BLaER1 treated with 17β-estradiol and CSF1 and Interleukin-3, amounts not matched to agents 10 nM and 100 nM (cell line): ENCODE data around the gene KIF23.
A peak's percentile ranks its signal among the peaks of the same experiment; 100 is the strongest.

ENCODE experiments used
- H3K27ac ChIP-seq, 11 experiments: shearing (Covaris generic); formaldehyde crosslinking; 2 replicates each; pipeline ENCODE4 v1.8.1; 2022
- H3K27me3 ChIP-seq, 11 experiments: shearing (Covaris generic); formaldehyde crosslinking; 2 replicates each; pipeline ENCODE4 v1.8.1; 2022
- H3K36me3 ChIP-seq, 11 experiments: shearing (Covaris generic); formaldehyde crosslinking; 2 replicates each; pipeline ENCODE4 v1.8.1; 2022
- H3K4me1 ChIP-seq, 10 experiments: shearing (Covaris generic); formaldehyde crosslinking; 2 replicates each; pipeline ENCODE4 v1.8.1; 2022
- H3K4me2 ChIP-seq, 11 experiments: shearing (Covaris generic); formaldehyde crosslinking; 2 replicates each; pipeline ENCODE4 v1.8.1; 2022
- H3K4me3 ChIP-seq, 10 experiments: shearing (Covaris generic); formaldehyde crosslinking; 2 replicates each; pipeline ENCODE4 v1.8.1; 2022
- H3K9ac ChIP-seq, 11 experiments: shearing (Covaris generic); formaldehyde crosslinking; 2 replicates each; pipeline ENCODE4 v1.8.1; 2022
- H3K9me3 ChIP-seq, 11 experiments: shearing (Covaris generic); formaldehyde crosslinking; replicated peaks in 1 of 11; 2 replicates each; pipeline ENCODE4 v1.8.1; 2022
- H4K20me1 ChIP-seq, 11 experiments: shearing (Covaris generic); formaldehyde crosslinking; 2 replicates each; pipeline ENCODE4 v1.8.1; 2022
- Cebpa-rat ChIP-seq, 11 experiments: shearing (Covaris generic); IDR thresholded peaks; 2 replicates each; pipeline ENCODE4 v1.8.1; 2022

Gene KIF23

GRCh38 chr15:69474846-69475455 lies 60.8 kb downstream of the KIF23 start:
- Histone ChIP-seq H3K4me3 (no peak overlapping the region), H4K20me1 (peaks cover 0 to 4% (median 0%) of the 10 kb centered on the region in 11 experiments; a peak in 1 of 22 replicates), H3K36me3 (no peaks in the 10 kb centered on the region), H3K27ac (no peak overlapping the region), H3K27me3 (peaks cover 0 to 5% (median 0%) of the 10 kb centered on the region in 11 experiments; a peak in 1 of 22 replicates), H3K4me2 (peak overlapping the region in 2 of 11 experiments; percentile 38 to 46; a peak in 3 of 22 replicates), H3K9me3 (peaks cover 5 to 9% (median 8%) of the 10 kb centered on the region in 11 experiments; a peak in 21 of 22 replicates), H3K4me1 (peaks cover 0 to 14% (median 2%) of the 10 kb centered on the region in 10 experiments; a peak in 8 of 20 replicates), H3K9ac (no peak overlapping the region)
- no peak for TF ChIP-seq Cebpa-rat (IDR thresholded peaks at IDR 0.05)

- Histone ChIP-seq H4K20me1 (peaks cover 0 to 4% (median 0%) of the 10 kb centered on the region in 11 experiments; a peak in 1 of 22 replicates), H3K4me1 (peaks cover 0 to 14% (median 2%) of the 10 kb centered on the region in 10 experiments; a peak in 8 of 20 replicates), H3K9ac (no peak overlapping the region), H3K36me3 (no peaks in the 10 kb centered on the region), H3K27ac (no peak overlapping the region), H3K27me3 (peaks cover 0 to 5% (median 0%) of the 10 kb centered on the region in 11 experiments; a peak in 1 of 22 replicates), H3K4me2 (no peak overlapping the region), H3K9me3 (peaks cover 10 to 15% (median 13%) of the 10 kb centered on the region in 11 experiments; a peak in 21 of 22 replicates), H3K4me3 (no peak overlapping the region)
- no peak for TF ChIP-seq Cebpa-rat (IDR thresholded peaks at IDR 0.05)
Measured at GRCh38 chr15:69475769-69476358, 61.7 kb downstream of the KIF23 start.

- no peak for TF ChIP-seq Cebpa-rat (IDR thresholded peaks at IDR 0.05)
- H3K9ac ChIP-seq, result no peak overlapping the region
Measured at GRCh38 chr15:69476704-69477473, 62.7 kb downstream of the KIF23 start.

GRCh38 chr15:69478259-69478781 lies 64.2 kb downstream of the KIF23 start:
- Histone ChIP-seq H3K4me2 (peak overlapping the region in 1 of 11 experiments; percentile 8; a peak in 1 of 22 replicates), H3K9ac (no peak overlapping the region)
- no peak for TF ChIP-seq Cebpa-rat (IDR thresholded peaks at IDR 0.05)

More at GRCh38 chr15:69476704-69477473, 62.7 kb downstream of the KIF23 start:
- H3K27ac ChIP-seq, result no peak overlapping the region
- H3K27me3 ChIP-seq, result peaks cover 0 to 5% (median 0%) of the 10 kb centered on the region in 11 experiments; a peak in 1 of 22 replicates
- peaks cover 0 to 3% (median 0%) of the 10 kb centered on the region in 11 experiments; a peak in 1 of 22 replicates for H4K20me1 ChIP-seq
- H3K4me1 ChIP-seq, result peaks cover 0 to 14% (median 2%) of the 10 kb centered on the region in 10 experiments; a peak in 8 of 20 replicates
- peaks cover 10 to 15% (median 13%) of the 10 kb centered on the region in 11 experiments; a peak in 21 of 22 replicates for H3K9me3 ChIP-seq
- H3K4me3 ChIP-seq, result no peak overlapping the region
- H3K36me3 ChIP-seq, result no peaks in the 10 kb centered on the region
- H3K4me2 ChIP-seq, result no peak overlapping the region

GRCh38 chr15:69479081-69479480 lies 64.9 kb downstream of the KIF23 start:
- Histone ChIP-seq H3K9ac (no peak overlapping the region), H3K4me1 (peaks cover 0 to 12% (median 2%) of the 10 kb centered on the region in 10 experiments; a peak in 8 of 20 replicates), H3K27me3 (peaks cover 0 to 5% (median 0%) of the 10 kb centered on the region in 11 experiments; a peak in 1 of 22 replicates), H3K27ac (no peak overlapping the region), H3K4me3 (no peak overlapping the region), H3K36me3 (no peaks in the 10 kb centered on the region), H3K9me3 (peaks cover 10 to 15% (median 13%) of the 10 kb centered on the region in 11 experiments; a peak in 21 of 22 replicates), H4K20me1 (peaks cover 0 to 6% (median 0%) of the 10 kb centered on the region in 11 experiments; a peak in 1 of 22 replicates), H3K4me2 (no peak overlapping the region)
- TF ChIP-seq Cebpa-rat (IDR thresholded peaks at IDR 0.05), result no peak

More at GRCh38 chr15:69478259-69478781, 64.2 kb downstream of the KIF23 start:
- Histone ChIP-seq H3K27me3 (peaks cover 0 to 5% (median 0%) of the 10 kb centered on the region in 11 experiments; a peak in 1 of 22 replicates), H3K36me3 (no peaks in the 10 kb centered on the region), H3K4me3 (no peak overlapping the region), H3K27ac (no peak overlapping the region), H3K4me1 (peaks cover 0 to 14% (median 2%) of the 10 kb centered on the region in 10 experiments; a peak in 8 of 20 replicates), H3K9me3 (peaks cover 10 to 15% (median 13%) of the 10 kb centered on the region in 11 experiments; a peak in 21 of 22 replicates), H4K20me1 (peaks cover 0 to 6% (median 0%) of the 10 kb centered on the region in 11 experiments; a peak in 1 of 22 replicates)

GRCh38 chr15:69479971-69480370 lies 65.8 kb downstream of the KIF23 start:
- H3K4me3 ChIP-seq, result no peak overlapping the region
- peaks cover 11 to 20% (median 15%) of the 10 kb centered on the region in 11 experiments for H3K9me3 ChIP-seq
- H4K20me1 ChIP-seq, result 0 out of 22 replicates have a peak, but pooled peaks cover 0 to 6% (median 0%) of the 10 kb centered on the region in 11 experiments
- no peak overlapping the region for H3K4me2 ChIP-seq
- TF ChIP-seq Cebpa-rat (IDR thresholded peaks at IDR 0.05), result no peak
- peaks cover 0 to 7% (median under 1%) of the 10 kb centered on the region in 10 experiments; a peak in 4 of 20 replicates for H3K4me1 ChIP-seq
- no peak overlapping the region for H3K27ac ChIP-seq
- no peaks in the 10 kb centered on the region for H3K36me3 ChIP-seq
- H3K9ac ChIP-seq, result no peak overlapping the region
- H3K27me3 ChIP-seq, result peaks cover 0 to 5% (median 0%) of the 10 kb centered on the region in 11 experiments; a peak in 1 of 22 replicates

GRCh38 chr15:69480932-69481331 lies 66.8 kb downstream of the KIF23 start:
- Histone ChIP-seq H3K36me3 (no peaks in the 10 kb centered on the region), H3K27ac (no peak overlapping the region), H3K4me1 (peaks cover 0 to 7% (median 0%) of the 10 kb centered on the region in 10 experiments; a peak in 3 of 20 replicates), H4K20me1 (0 out of 22 replicates have a peak, but pooled peaks cover 0 to 6% (median 0%) of the 10 kb centered on the region in 11 experiments), H3K4me2 (no peak overlapping the region), H3K9me3 (peaks cover 20 to 30% (median 24%) of the 10 kb centered on the region in 11 experiments), H3K4me3 (no peak overlapping the region), H3K27me3 (peaks cover 0 to 5% (median 0%) of the 10 kb centered on the region in 11 experiments; a peak in 1 of 22 replicates), H3K9ac (no peak overlapping the region)
- TF ChIP-seq Cebpa-rat (IDR thresholded peaks at IDR 0.05), result no peak

- Histone ChIP-seq H3K27me3 (peaks cover 0 to 5% (median 0%) of the 10 kb centered on the region in 11 experiments; a peak in 1 of 22 replicates), H3K9ac (no peak overlapping the region), H3K4me3 (no peak overlapping the region), H4K20me1 (0 out of 22 replicates have a peak, but pooled peaks cover 0 to 6% (median 0%) of the 10 kb centered on the region in 11 experiments), H3K9me3 (peaks cover 22 to 33% (median 28%) of the 10 kb centered on the region in 11 experiments), H3K27ac (no peak overlapping the region), H3K4me1 (peaks cover 0 to 7% (median 0%) of the 10 kb centered on the region in 10 experiments; a peak in 3 of 20 replicates), H3K4me2 (no peak overlapping the region), H3K36me3 (no peaks in the 10 kb centered on the region)
- TF ChIP-seq Cebpa-rat (IDR thresholded peaks at IDR 0.05), result no peak
Measured at GRCh38 chr15:69482686-69483256, 68.6 kb downstream of the KIF23 start.
